Right cardiac atrium (tissue), 5 donors: ENCODE measurements around the gene SPPL2B. TPM values are rescaled to one million over a fixed set of nuclear protein-coding genes. Genes with fewer than 3 reads are reported as not detected.
A peak's percentile ranks its signal among the peaks of the same experiment; 100 is the strongest.

Experiments
- ATAC-seq, 2 donors: fragments of 200-7000 bp; cut with Tn5 transposase; one replicate each; pipeline versions ENCODE4 v1.8.0 to v1.9.1; 2020; ENCODE audit warnings: moderate library complexity in 2 of 2, mild to moderate bottlenecking in 1 of 2
- DNase-seq, 3 donors: peaks; one replicate each; pipeline ENCODE4 v3.0.0-alpha.2; 2020
- H3K27ac ChIP-seq: one replicate; pipeline ENCODE4 v1.5.1; 2013; ENCODE audit warnings: mild to moderate bottlenecking, low read length, control low read depth, moderate library complexity
- H3K27me3 ChIP-seq: one replicate; pipeline ENCODE4 v1.6.1; 2013; ENCODE audit not compliant: control insufficient read depth, insufficient read depth
- H3K4me1 ChIP-seq: one replicate; pipeline ENCODE4 v1.6.1; 2013; ENCODE audit warnings: low read length; ENCODE audit not compliant: control insufficient read depth, insufficient read depth
- H3K4me3 ChIP-seq: one replicate; pipeline ENCODE4 v1.5.1; 2013; ENCODE audit warnings: low read length, control low read depth
- H3K9me3 ChIP-seq: one replicate; pipeline ENCODE4 v1.6.1; 2013; ENCODE audit warnings: low read length; ENCODE audit not compliant: control insufficient read depth
- WGBS: extraction: QIAGEN DNeasy Blood & Tissue Kit; methylation state at CpG from one replicate; pipeline ENCODE4 v1.1.7; 2013; 5-methylcytosine and 5-hydroxymethylcytosine counted together
- intact Hi-C, 4 donors: fragments of 100-400 bp; cut with DNase I; formaldehyde crosslinking; loops; one replicate each; pipeline versions ENCODE4 v1.11.0 to v1.14.0; 2022 to 2023
- polyA plus RNA-seq: library from polyadenylated mRNA; stranded (reverse); fragments of 200-250 nt; gene quantifications from one replicate; pipeline ENCODE4 v1.2.3, GENCODE V29; 2013
- total RNA-seq, 4 donors: library from RNA; stranded (reverse); fragmentation: NEBNext Ultra II Directional; extraction: Animal tissue kit (Norgen Biotek cat#: 25700); gene quantifications; one replicate each; pipeline ENCODE4 v1.2.1, GENCODE V29; 2021
- donor health status: healthy with polysubstance abuse.
- donor health status: DM: no; HTN: yes; CAD: no.
- donor health status: DM: no; HTN: no; CAD: no.
- donor health status: DM: no; HTN: yes; CAD: no; lungs with severe emphysema.
- donor health status: DM: yes; HTN: yes; CAD: no.

Gene SPPL2B
- total and polyA plus RNA-seq, 5 donors: 27.1 to 40.2 (median 31.7) TPM

DNA sequence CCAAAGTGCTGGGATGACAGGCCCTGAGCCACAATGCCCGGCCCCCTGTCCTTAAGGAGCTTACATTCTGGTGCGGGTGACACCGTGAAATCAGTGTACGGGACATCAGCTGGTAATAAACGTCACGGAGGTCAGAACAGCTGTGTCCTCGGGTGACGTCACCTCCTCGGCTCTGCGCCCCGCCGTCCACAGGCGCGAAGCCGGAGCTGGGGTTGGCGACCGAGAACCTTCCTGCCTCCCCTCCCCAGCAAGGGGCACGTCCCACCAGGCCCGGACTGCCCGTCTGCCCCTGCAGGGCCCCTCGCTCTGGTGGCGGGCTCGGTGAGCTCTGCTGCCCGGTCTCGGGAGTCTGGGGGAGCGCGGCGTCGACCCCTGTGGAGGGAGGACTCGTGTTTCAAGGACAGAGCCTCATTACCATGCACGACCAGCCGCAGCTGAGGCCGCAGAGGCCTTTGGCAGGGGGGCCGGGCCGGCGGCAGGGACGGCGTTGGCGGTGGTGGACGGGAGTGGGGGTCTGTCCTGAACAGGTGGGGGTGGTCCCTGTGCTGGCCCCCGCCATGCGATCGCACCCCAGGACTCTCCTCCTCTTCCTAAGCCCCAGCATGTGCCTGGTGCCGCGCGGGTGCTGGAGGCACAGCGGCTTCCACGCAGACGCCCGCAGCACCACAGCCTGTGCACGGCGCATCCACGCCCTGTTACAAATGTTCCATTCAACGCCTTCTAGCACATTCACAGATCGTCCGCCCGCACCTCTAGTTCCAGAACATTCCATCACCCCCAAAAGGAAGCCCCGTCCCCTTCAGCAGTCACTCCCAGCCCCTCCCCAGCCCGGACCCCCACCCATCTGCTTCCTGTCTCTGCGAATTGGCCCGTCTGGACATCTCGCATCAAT is 25.9 kb upstream of the SPPL2B start:
- no peaks in the 10 kb centered on the region for H3K9me3 ChIP-seq
- no peaks in the 10 kb centered on the region for H3K4me1 ChIP-seq
- ATAC-seq: peak; percentile 54 to 72
- peak; percentile 71 to 83 (median 82) for DNase-seq
- 15% methylated on average over 62 of the region's 62 CpGs for WGBS
- no peak overlapping the region for H3K4me3 ChIP-seq
- no peaks in the 10 kb centered on the region for H3K27me3 ChIP-seq
- no peak overlapping the region for H3K27ac ChIP-seq
- intact Hi-C loops: no loop called here

DNA sequence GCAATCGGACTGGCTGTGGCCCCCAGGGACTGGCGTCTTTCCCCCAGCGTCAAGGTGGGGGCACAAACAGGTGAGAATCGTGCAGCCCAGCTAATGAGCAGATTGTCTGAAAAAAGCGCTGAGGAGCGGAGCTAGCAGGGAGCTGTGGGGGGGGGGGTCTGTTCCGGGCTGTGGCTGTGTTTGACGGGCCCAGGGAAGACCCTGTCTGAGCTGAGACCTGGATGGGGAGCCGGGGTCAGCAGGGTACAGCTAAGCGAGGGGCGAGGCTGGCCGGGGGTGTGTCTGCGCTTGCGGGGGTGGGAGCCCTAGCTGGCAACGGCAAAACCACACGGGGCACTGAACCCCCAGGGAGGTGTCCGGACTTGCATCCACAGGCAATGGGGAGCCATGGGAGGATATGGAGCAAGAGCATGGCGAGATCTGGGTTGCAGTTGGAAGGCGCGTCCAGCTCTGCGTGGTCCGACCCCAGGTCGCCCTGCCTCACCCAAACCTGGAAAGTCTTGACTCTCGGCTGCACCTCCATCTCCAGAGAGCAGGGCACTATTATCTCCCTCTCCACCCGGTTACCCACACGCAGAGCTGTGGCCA is 25.2 kb upstream of the SPPL2B start:
- DNase-seq: no peak
- Histone ChIP-seq H3K4me1 (no peaks in the 10 kb centered on the region), H3K27ac (no peak overlapping the region), H3K4me3 (no peak overlapping the region), H3K9me3 (no peaks in the 10 kb centered on the region), H3K27me3 (no peaks in the 10 kb centered on the region)
- no peak for ATAC-seq
- intact Hi-C loops: no loop called here
- 75% methylated on average over 26 of the region's 26 CpGs for WGBS

DNA sequence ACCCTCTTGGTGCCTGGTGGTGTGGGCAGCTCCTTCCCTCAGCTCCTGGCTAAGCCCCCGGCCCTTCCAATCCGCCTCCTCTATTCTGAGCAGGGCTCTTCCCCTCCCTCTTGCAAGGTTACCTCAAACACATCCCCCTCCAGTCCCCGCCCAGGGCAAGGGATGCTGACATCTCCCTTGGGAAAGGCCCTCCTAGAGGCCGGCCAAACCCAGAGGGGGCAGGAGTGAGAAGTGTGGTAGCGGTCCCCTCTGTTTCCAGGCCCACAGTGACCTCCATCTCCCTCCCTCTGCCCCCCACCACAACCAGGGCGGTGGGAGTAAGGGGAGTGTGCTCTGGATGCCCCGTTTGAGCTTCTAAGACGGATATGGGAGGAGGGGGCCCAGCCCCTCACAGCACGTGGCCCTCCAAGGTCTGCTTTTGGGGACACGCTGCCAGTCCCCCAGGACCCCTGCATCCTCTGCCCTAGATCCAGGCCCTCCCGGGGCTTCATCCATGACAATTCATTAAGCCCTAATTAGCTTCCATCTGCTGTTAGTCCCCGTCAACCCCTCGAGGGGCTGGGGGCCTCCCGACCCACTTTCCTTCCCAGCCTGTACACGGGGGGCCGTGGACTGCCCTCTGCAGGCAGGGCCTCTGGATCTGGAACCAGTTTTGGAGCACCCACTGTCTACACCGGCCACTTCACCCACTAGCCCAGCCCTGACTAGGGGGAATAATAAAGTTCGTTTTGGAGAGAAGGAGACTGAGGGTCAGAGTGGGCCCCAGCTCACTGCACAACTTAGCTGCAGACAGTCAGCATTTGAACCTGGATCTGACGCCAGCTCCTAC is 22.8 kb upstream of the SPPL2B start:
- DNase-seq (no peak), ATAC-seq (no peak)
- Histone ChIP-seq H3K9me3 (no peaks in the 10 kb centered on the region), H3K4me3 (no peak overlapping the region), H3K27ac (no peak overlapping the region), H3K27me3 (no peaks in the 10 kb centered on the region), H3K4me1 (no peaks in the 10 kb centered on the region)
- intact Hi-C loops: no loop called here
- WGBS: 76% methylated on average over 19 of the region's 19 CpGs

DNA sequence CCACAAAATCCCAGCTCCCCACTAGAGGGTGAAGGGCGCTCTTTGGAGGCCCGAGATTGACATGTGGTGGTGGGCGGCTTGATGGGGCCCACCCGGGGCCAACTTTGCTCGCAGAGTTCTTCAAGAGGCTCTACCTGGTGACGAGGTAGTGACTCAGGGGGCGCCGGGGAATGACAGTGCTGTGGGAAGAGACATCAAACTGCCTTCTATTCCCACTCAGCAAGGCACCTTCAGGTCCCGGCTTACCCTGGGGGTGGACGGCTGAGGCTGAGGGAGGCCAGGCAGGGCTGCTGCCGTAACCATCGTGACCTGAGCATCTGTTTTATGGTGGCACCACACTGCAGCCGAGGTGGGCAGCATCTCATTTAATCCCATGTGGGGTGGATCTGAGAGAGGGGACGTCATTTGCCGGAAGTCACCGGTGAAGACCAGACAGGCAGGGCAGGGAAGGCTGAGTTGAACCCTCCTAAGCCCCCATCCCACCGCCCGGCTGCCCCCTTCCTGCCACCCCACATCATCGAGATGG is 22.1 kb upstream of the SPPL2B start:
- Histone ChIP-seq H3K4me3 (no peak overlapping the region), H3K27me3 (no peaks in the 10 kb centered on the region), H3K27ac (no peak overlapping the region), H3K4me1 (no peaks in the 10 kb centered on the region), H3K9me3 (no peaks in the 10 kb centered on the region)
- ATAC-seq (no peak), DNase-seq (no peak)
- 71% methylated on average over 19 of the region's 19 CpGs for WGBS
- intact Hi-C loops: no loop called here

DNA sequence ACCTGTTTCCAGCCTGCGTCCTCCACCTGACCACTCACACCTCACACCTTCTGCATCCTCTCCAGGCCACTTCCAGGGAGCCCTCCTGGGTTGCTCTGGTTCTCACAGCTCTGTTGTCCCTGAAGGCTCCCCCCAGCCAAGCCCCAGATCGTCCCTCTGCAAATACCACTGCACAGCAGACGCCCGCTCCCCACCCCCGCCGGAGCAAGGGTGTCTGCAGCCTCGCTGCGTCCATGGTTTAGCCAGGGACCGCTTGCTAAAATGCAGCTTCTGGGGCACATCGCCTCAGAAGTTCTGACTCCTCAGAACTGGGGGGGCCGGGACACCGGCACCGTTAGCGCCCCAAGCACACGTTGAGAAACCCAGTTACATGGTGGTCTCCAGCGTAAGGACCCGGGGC is 21.5 kb upstream of the SPPL2B start:
- Histone ChIP-seq H3K4me1 (no peaks in the 10 kb centered on the region), H3K9me3 (no peaks in the 10 kb centered on the region), H3K27ac (no peak overlapping the region), H3K4me3 (no peak overlapping the region), H3K27me3 (no peaks in the 10 kb centered on the region)
- intact Hi-C loops: no loop called here
- 60% methylated on average over 17 of the region's 17 CpGs for WGBS
- DNase-seq (no peak), ATAC-seq (no peak)

DNA sequence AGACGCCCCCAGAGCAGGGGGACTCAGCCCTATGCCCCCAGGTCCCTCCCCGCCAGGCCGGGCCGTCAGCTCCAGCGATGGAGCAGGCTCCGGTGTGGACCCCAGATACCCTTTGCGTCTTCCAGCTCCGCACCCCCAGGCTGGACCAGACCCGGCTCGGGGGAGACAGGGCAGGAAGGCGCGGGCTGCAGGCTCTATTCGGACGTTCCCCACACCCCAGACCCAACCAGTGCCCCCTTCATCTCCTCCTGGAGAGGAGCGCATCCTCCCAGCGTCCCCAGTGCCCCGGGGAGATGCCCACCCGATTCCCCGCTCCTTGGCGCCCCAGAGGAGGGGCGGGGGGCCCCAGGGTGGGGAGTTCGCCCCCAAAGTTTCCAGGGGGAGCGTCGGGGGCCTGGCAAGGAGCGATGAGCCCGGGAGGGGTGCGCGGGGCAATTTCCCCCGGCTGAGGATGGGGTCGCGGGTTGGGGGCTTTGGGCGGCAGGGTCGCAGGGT is 20.9 kb upstream of the SPPL2B start:
- no peaks in the 10 kb centered on the region for H3K27me3 ChIP-seq
- peak overlapping the region; percentile 36 for H3K4me3 ChIP-seq
- 17% methylated on average over 33 of the region's 33 CpGs for WGBS
- no peak for DNase-seq
- intact Hi-C loops: no loop called here
- H3K9me3 ChIP-seq: no peaks in the 10 kb centered on the region
- ATAC-seq: no peak
- H3K27ac ChIP-seq: no peak overlapping the region
- H3K4me1 ChIP-seq: no peaks in the 10 kb centered on the region

DNA sequence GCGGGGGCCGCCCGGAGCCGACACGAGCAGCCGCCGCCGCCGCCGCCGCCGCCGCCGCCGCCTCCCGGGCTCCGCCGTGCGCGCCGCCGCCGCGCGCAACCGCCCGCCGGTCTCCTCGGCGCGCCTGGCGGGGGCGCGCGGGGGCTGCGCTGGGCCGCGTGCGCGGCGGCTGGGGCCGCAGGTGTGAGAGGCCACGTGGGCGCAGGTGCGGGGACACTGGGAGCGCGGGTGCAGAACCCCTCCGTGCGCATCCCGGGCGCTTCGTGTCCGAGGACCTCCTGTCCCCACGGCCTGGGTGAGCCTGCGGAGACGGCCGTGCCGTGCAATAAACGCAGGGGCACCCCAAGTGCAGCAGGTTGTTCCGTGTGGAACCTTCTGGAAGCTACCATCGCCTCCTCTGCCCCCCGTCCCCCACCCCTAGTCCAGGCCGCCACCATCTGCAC is 20.3 kb upstream of the SPPL2B start, which contains the start of gene LINGO3:
LINGO3 (minus strand) TSS at position 41 of the 443 bp plus-strand sequence. CDS start 16,378 bp downstream, outside the sequence.
- no peak within 1 kb of the TSS for H3K27ac ChIP-seq
- intact Hi-C loops: no loop called here
- DNase-seq: no peak
- 6% methylated on average over 63 of the region's 63 CpGs for WGBS
- no peaks in the 10 kb centered on the region for H3K4me1 ChIP-seq
- no peak for ATAC-seq
- peak within 1 kb of the TSS; percentile 36 for H3K4me3 ChIP-seq
- H3K9me3 ChIP-seq: no peaks in the 10 kb centered on the region
- H3K27me3 ChIP-seq: no peaks in the 10 kb centered on the region

DNA sequence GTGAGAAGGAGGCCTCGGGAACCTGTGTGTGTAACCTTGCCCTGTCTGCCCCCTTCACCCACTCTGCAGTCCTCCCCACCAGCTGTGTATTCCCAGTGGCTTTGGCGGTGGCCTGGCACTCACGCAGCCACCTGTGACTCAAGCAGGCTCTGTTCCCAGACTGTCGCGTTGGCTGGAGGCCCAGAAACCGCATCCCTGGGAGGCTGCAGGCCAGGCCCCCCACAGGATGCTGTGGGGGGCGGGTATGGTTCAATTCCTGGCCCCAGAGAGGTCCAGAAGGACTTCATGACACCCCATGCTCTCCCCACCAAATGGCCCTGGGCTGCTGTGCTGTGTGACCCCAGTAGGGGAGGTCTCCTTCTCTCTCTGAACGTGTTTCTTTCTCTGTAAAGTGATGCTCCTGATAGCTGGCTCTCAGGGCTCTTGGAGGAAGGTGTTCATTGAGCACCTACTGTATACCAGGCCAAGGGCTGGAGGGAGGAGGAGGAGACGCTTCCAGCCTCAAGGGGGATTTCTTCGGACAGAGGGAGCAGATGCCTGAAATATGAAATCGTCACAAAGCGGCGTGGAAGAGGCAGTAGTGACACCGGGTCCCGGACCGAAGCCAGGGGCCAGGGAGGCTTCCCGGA is 18.6 kb upstream of the SPPL2B start:
- Histone ChIP-seq H3K9me3 (no peaks in the 10 kb centered on the region), H3K4me1 (no peaks in the 10 kb centered on the region), H3K27ac (no peak overlapping the region), H3K27me3 (no peaks in the 10 kb centered on the region), H3K4me3 (no peak overlapping the region)
- WGBS: 43% methylated on average over 17 of the region's 17 CpGs
- intact Hi-C loops: loop anchor here in 2 of 4 donors (10.0 kb wide), 1 partner anchor 75 kb away; the partner anchor contains the start of genes PLEKHJ1 (in 2 of the 2) and SF3A2 (in 2 of the 2)
- ATAC-seq (peak in 1 of 2 donors; percentile 46), DNase-seq (peak in 1 of 3 donors; percentile 55)

DNA sequence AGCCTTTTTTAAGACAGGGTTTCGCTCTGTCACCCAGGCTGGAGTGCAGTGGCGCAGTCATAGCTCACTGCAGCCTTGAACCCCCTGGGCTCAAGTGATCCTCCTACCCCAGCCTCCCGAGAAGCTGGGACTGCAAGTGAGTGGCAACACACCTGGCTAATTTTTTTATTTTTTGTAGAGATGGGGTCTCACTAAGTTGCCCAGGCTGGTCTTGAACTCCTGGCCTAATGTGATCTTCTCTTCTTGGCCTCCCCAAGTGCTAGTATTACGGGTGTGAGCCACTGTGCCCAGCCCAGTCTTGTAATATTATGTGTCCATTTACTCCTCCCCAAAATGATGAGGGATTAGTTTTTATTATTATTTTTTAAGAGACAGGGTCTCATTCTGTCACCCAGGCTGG is 17.4 kb upstream of the SPPL2B start:
- no peaks in the 10 kb centered on the region for H3K4me1 ChIP-seq
- intact Hi-C loops: loop anchor here in 2 of 4 donors (10.0 kb wide), 1 partner anchor 76 kb away; the partner anchor contains the start of genes PLEKHJ1 (in 2 of the 2) and SF3A2 (in 2 of the 2)
- H3K27ac ChIP-seq: no peak overlapping the region
- no peaks in the 10 kb centered on the region for H3K9me3 ChIP-seq
- DNase-seq: no peak
- H3K4me3 ChIP-seq: no peak overlapping the region
- H3K27me3 ChIP-seq: no peaks in the 10 kb centered on the region
- WGBS: 95% methylated on average over 4 of the region's 4 CpGs
- ATAC-seq: no peak
